HCT116 (cell line): ENCODE measurements around the gene HOTAIR. TPM values are rescaled to one million over a fixed set of nuclear protein-coding genes. Genes with fewer than 3 reads are reported as not detected.

Experiments used
- ATAC-seq: fragments of 200-7000 bp; cut with Tn5 transposase; 2 replicates; pipeline ENCODE4 v1.9.1; 2020; ENCODE audit warnings: mild to moderate bottlenecking, moderate library complexity
- BruUV-seq: library from RNA; stranded (reverse); fragments of 400-500 nt; replicated peaks from 2 replicates; lab custom pipeline; 2021; lab: Mats Ljungman, UMichigan
- CTCF ChIA-PET: fragments of 300-600 bp; sonication (Branson Sonifier 250); formaldehyde crosslinking; loops from one replicate; lab custom pipeline; 2021; ENCODE audit warnings: antibody characterized with exemption; lab: Charles Lee
- POLR2A ChIA-PET: fragments of 300-600, 350-600 bp; sonication (Branson Sonifier 250); formaldehyde crosslinking; loops from one replicate; lab custom pipeline; 2021; ENCODE audit warnings: antibody characterized with exemption; lab: Charles Lee
- RAD21 ChIA-PET, 2 experiments: fragments of 300-600 bp; sonication (Branson Sonifier 250); formaldehyde crosslinking; loops; one replicate each; lab custom pipeline; 2023; ENCODE audit warnings: low total read pairs in 2 of 2; ENCODE audit not compliant: uncharacterized antibody in 2 of 2, unreplicated experiment in 2 of 2, low non-redundant PET in 1 of 2; lab: Charles Lee
- DNase-seq: peaks from one replicate; pipeline ENCODE4 v3.0.0-alpha.2; 2010; ENCODE audit warnings: low read depth, low spot score
- H2AFZ ChIP-seq: fragments of 200-600 bp; shearing (Covaris generic), sonication (generic); 2 replicates; pipeline ENCODE4 v1.6.1; 2017; ENCODE audit warnings: low read depth, mixed run types, mixed read lengths, antibody characterized with exemption, low read length; ENCODE audit not compliant: poor library complexity, severe bottlenecking
- H3K27ac ChIP-seq: 2 replicates; pipeline ENCODE4 v1.5.1; 2012; ENCODE audit warnings: low read depth, low read length
- H3K27me3 ChIP-seq: fragments of 200-600 bp; sonication (generic); 2 replicates; pipeline ENCODE4 v1.6.1; 2016; ENCODE audit warnings: mixed run types, low read length, mixed read lengths; ENCODE audit not compliant: insufficient read depth
- H3K36me3 ChIP-seq, 2 experiments: fragments of 200-500 bp in 1 of 2; fragments of 200-600 bp in 1 of 2; sonication (Bioruptor generic) in 1 of 2; sonication (generic) in 1 of 2; 2 replicates each; pipeline versions ENCODE4 v1.5.1 to v1.6.1; 2014 to 2016; ENCODE audit warnings: low read length in 2 of 2, inconsistent platforms in 1 of 2, mixed read lengths in 1 of 2, mixed run types in 1 of 2; ENCODE audit not compliant: insufficient read depth in 2 of 2, control insufficient read depth in 1 of 2
- H3K4me1 ChIP-seq, 2 experiments: fragments of 200-600 bp in 1 of 2; sonication (generic) in 1 of 2; 2 replicates each; pipeline versions ENCODE4 v1.5.1 to v1.6.1; 2012 to 2017; ENCODE audit warnings: low read length in 2 of 2, inconsistent platforms in 1 of 2, mild to moderate bottlenecking in 1 of 2, mixed read lengths in 1 of 2, mixed run types in 1 of 2, moderate library complexity in 1 of 2; ENCODE audit not compliant: insufficient read depth in 2 of 2, control insufficient read depth in 1 of 2
- H3K4me2 ChIP-seq: fragments of 200-600 bp; sonication (generic); 2 replicates; pipeline ENCODE4 v1.6.1; 2017; ENCODE audit warnings: mixed run types, low read length, mixed read lengths
- H3K4me3 ChIP-seq, 2 experiments: fragments of 200-600 bp in 1 of 2; sonication (generic) in 1 of 2; replicated peaks in 1 of 2; 2 replicates each; pipeline ENCODE4 v1.5.1; 2011 to 2016; ENCODE audit warnings: low read length in 2 of 2, control low read depth in 1 of 2, low read depth in 1 of 2, mild to moderate bottlenecking in 1 of 2, mixed read lengths in 1 of 2, mixed run types in 1 of 2
- H3K79me2 ChIP-seq: fragments of 200-600 bp; sonication (generic); 2 replicates; pipeline ENCODE4 v1.6.1; 2017; ENCODE audit warnings: mild to moderate bottlenecking, mixed run types, low read length, moderate library complexity, mixed read lengths; ENCODE audit not compliant: insufficient read depth
- H3K9ac ChIP-seq: fragments of 200-600 bp; sonication (generic); 2 replicates; pipeline ENCODE4 v1.6.1; 2016; ENCODE audit warnings: low read length, mixed read lengths
- H3K9me2 ChIP-seq: fragments of 200-600 bp; sonication (generic), shearing (Covaris generic); 2 replicates; pipeline ENCODE4 v1.6.1; 2017; ENCODE audit warnings: mixed run types, mild to moderate bottlenecking, moderate library complexity; ENCODE audit not compliant: insufficient read depth
- H3K9me3 ChIP-seq, 2 experiments: fragments of 200-500 bp in 1 of 2; fragments of 200-600 bp in 1 of 2; sonication (Bioruptor generic) in 1 of 2; sonication (generic) in 1 of 2; 2 replicates each; pipeline ENCODE4 v1.6.1; 2014 to 2017; ENCODE audit warnings: low read length in 2 of 2, mixed read lengths in 2 of 2, inconsistent platforms in 1 of 2, low read depth in 1 of 2, mild to moderate bottlenecking in 1 of 2, mixed run types in 1 of 2, moderate library complexity in 1 of 2; ENCODE audit not compliant: control insufficient read depth in 1 of 2, insufficient read depth in 1 of 2
- H4K20me1 ChIP-seq: fragments of 200-600 bp; sonication (generic), shearing (Covaris generic); 2 replicates; pipeline ENCODE4 v1.6.1; 2017; ENCODE audit warnings: mixed run types, mild to moderate bottlenecking, moderate library complexity; ENCODE audit not compliant: insufficient read depth
- CBX3 ChIP-seq: IDR thresholded peaks from 2 replicates; pipeline ENCODE4 v1.6.1; 2012; ENCODE audit warnings: low read depth
- CEBPB ChIP-seq: IDR thresholded peaks from 2 replicates; pipeline ENCODE4 v1.6.1; 2012; ENCODE audit warnings: low read depth
- EGR1 ChIP-seq: IDR thresholded peaks from 2 replicates; pipeline ENCODE4 v1.6.1; 2012; ENCODE audit warnings: low read depth
- EZH2 ChIP-seq: fragments of 200-600 bp; sonication (generic); IDR thresholded peaks from 2 replicates; pipeline ENCODE4 v1.6.1; 2017; ENCODE audit warnings: antibody characterized with exemption, mixed run types
- EZH2phosphoT487 ChIP-seq: fragments of 200-600 bp; IDR thresholded peaks from 2 replicates; pipeline ENCODE4 v1.6.1; 2018; ENCODE audit warnings: antibody characterized with exemption, borderline replicate concordance
- JUND ChIP-seq: IDR thresholded peaks from 2 replicates; pipeline ENCODE4 v1.6.1; 2012
- POLR2AphosphoS5 ChIP-seq: IDR thresholded peaks from 2 replicates; pipeline ENCODE4 v1.6.1; 2011; ENCODE audit warnings: mild to moderate bottlenecking, low read depth, low read length, moderate library complexity
- RAD21 ChIP-seq: IDR thresholded peaks from 2 replicates; pipeline ENCODE4 v1.6.1; 2012; ENCODE audit warnings: low read depth, mild to moderate bottlenecking
- SIN3A ChIP-seq: IDR thresholded peaks from 2 replicates; pipeline ENCODE4 v1.6.1; 2012; ENCODE audit warnings: low read depth
- SP1 ChIP-seq: IDR thresholded peaks from 2 replicates; pipeline ENCODE4 v1.6.1; 2012; ENCODE audit warnings: low read depth
- SRF ChIP-seq: IDR thresholded peaks from 2 replicates; pipeline ENCODE4 v1.6.1; 2012; ENCODE audit warnings: low read depth
- ZFX ChIP-seq: fragments of 450-650 bp; IDR thresholded peaks from 2 replicates; pipeline ENCODE4 v1.6.1; 2017
- ZNF274 ChIP-seq: fragments of 200-500 bp; sonication (Bioruptor generic); IDR thresholded peaks from 2 replicates; pipeline ENCODE4 v1.6.1; 2014; ENCODE audit warnings: mild to moderate bottlenecking, low read depth, low read length, inconsistent platforms
- intact Hi-C: fragments of 100-400 bp; cut with micrococcal nuclease; formaldehyde crosslinking; loops from 2 replicates; pipeline ENCODE4 v1.10.0; 2022
- total RNA-seq: library from RNA; stranded (reverse); gene quantifications from one replicate; pipeline ENCODE4 v1.2.1, GENCODE V29; 2021; ENCODE audit not compliant: unreplicated experiment
- TF ChIP-seq, protein P1 (sequence below), 3 experiments: fragments of 200-600 bp in 1 of 3; sonication (generic) in 1 of 3; IDR thresholded peaks in 2 of 3; conservative IDR thresholded peaks in 1 of 3; 2 replicates each; pipeline ENCODE4 v1.5.1; 2012 to 2017; ENCODE audit warnings: low read depth in 2 of 3, low read length in 2 of 3, antibody characterized with exemption in 1 of 3, borderline replicate concordance in 1 of 3, control low read depth in 1 of 3, mild to moderate bottlenecking in 1 of 3, mixed read lengths in 1 of 3, mixed run types in 1 of 3, moderate library complexity in 1 of 3; ENCODE audit not compliant: insufficient read depth in 1 of 3
- TF ChIP-seq, protein P2 (sequence below): IDR thresholded peaks from 2 replicates; pipeline ENCODE4 v1.6.1; 2012; ENCODE audit warnings: low read depth
- TF ChIP-seq, protein P3 (sequence below): IDR thresholded peaks from 2 replicates; pipeline ENCODE4 v1.6.1; 2012

Gene HOTAIR
- total RNA-seq, 1 experiment from 2014 or later = 0.25 TPM

DNA sequence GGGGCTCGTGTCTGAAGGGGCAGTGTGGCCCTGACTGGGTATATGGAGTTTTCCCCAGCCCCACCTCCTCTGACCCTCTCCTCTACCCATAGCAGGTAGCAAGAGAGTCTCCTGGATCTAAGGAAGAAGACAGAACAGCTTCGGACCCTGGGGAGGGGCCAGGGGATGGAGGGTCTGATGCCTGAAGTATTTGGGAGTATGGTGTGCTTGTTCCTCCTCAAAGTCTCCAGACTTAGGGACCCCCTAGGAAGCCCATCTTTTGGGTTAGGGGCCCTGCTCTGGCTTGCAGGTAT, 33.5 kb upstream of the HOTAIR start (continued):
- TF ChIP-seq, protein P1, sequence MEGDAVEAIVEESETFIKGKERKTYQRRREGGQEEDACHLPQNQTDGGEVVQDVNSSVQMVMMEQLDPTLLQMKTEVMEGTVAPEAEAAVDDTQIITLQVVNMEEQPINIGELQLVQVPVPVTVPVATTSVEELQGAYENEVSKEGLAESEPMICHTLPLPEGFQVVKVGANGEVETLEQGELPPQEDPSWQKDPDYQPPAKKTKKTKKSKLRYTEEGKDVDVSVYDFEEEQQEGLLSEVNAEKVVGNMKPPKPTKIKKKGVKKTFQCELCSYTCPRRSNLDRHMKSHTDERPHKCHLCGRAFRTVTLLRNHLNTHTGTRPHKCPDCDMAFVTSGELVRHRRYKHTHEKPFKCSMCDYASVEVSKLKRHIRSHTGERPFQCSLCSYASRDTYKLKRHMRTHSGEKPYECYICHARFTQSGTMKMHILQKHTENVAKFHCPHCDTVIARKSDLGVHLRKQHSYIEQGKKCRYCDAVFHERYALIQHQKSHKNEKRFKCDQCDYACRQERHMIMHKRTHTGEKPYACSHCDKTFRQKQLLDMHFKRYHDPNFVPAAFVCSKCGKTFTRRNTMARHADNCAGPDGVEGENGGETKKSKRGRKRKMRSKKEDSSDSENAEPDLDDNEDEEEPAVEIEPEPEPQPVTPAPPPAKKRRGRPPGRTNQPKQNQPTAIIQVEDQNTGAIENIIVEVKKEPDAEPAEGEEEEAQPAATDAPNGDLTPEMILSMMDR (IDR thresholded peaks at IDR 0.05 in 2 of 3, conservative IDR thresholded peaks at IDR 0.05 in 1 of 3; ENCODE audit: borderline replicate concordance in 1 of 3, insufficient read depth in 1 of 3, low read depth in 2 of 3, low read length in 2 of 3) = no peak
- no peak for TF ChIP-seq EZH2
- TF ChIP-seq, protein P2, sequence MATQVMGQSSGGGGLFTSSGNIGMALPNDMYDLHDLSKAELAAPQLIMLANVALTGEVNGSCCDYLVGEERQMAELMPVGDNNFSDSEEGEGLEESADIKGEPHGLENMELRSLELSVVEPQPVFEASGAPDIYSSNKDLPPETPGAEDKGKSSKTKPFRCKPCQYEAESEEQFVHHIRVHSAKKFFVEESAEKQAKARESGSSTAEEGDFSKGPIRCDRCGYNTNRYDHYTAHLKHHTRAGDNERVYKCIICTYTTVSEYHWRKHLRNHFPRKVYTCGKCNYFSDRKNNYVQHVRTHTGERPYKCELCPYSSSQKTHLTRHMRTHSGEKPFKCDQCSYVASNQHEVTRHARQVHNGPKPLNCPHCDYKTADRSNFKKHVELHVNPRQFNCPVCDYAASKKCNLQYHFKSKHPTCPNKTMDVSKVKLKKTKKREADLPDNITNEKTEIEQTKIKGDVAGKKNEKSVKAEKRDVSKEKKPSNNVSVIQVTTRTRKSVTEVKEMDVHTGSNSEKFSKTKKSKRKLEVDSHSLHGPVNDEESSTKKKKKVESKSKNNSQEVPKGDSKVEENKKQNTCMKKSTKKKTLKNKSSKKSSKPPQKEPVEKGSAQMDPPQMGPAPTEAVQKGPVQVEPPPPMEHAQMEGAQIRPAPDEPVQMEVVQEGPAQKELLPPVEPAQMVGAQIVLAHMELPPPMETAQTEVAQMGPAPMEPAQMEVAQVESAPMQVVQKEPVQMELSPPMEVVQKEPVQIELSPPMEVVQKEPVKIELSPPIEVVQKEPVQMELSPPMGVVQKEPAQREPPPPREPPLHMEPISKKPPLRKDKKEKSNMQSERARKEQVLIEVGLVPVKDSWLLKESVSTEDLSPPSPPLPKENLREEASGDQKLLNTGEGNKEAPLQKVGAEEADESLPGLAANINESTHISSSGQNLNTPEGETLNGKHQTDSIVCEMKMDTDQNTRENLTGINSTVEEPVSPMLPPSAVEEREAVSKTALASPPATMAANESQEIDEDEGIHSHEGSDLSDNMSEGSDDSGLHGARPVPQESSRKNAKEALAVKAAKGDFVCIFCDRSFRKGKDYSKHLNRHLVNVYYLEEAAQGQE = no peak

DNA sequence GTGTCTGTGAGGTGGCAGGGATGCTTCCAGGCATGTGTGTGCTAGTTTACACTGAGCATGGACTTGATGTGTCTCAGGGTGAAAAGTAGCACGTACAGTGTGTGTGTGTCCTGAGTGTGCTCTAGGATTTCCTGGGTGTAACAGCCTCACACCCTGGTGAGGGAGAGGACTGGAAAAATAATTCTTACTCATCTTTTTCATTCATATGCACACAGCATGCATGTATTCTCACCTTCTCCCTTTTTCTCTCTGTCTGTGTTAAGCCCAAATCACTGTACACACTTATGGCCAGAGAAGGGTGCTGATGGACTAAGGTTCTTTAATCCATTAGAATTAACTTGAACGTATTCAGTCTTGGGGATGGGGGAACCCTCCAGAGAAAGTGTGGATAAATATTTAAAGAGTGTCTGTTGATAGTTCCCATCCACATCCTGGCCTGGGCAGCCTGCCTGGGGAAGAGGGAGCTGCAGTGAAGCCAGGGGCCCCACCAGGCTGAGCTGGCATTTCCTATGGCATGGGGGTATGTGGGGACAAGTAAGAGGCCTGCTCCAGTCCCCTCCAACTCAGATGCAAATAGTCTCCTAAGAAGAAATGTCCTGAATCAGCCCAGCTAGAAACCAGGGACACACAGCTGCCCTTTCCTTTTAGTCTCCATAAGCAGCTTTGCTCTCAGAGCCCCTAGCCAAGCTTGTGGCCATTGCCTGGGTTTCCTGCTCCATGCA, 32.9 kb upstream of the HOTAIR start:
- H4K20me1 ChIP-seq = no peaks in the 10 kb centered on the region
- CTCF ChIA-PET = interaction anchor here (0.8 to 3.5 kb wide), 7 partner anchors 8 to 200 kb away, joined by 4 to 68 read pairs (median 7); partner anchors contain the start of gene HOXC5
- no peak overlapping the region for H3K27ac ChIP-seq
- no peak overlapping the region for H2AFZ ChIP-seq
- peaks cover 0 to 6% of the 10 kb centered on the region in 2 experiments; a peak in 2 of 4 replicates for H3K4me1 ChIP-seq
- no peak overlapping the region for H3K4me3 ChIP-seq
- ATAC-seq (no peak), DNase-seq (no peak)
- no TSS peak for BruUV-seq
- RAD21 ChIA-PET = interaction anchor here (0.6 to 1.2 kb wide), 3 partner anchors 10 to 194 kb away, joined by 3 to 9 read pairs (median 5); no protein-coding TSS in a partner anchor
- no peaks in the 10 kb centered on the region for H3K27me3 ChIP-seq
- H3K4me2 ChIP-seq = no peak overlapping the region
- H3K9me3 ChIP-seq = no peaks in the 10 kb centered on the region
- peaks cover 0 to 2% of the 10 kb centered on the region in 2 experiments; a peak in 1 of 4 replicates for H3K36me3 ChIP-seq
- H3K79me2 ChIP-seq = 0 out of 2 replicates have a peak, but pooled peaks cover 3% of the 10 kb centered on the region
- POLR2A ChIA-PET = interaction anchor here (1.9 kb wide), 1 partner anchor 10 kb away, joined by 4 read pairs; no protein-coding TSS in a partner anchor
- intact Hi-C loops = no loop called here
- no peaks in the 10 kb centered on the region for H3K9me2 ChIP-seq
- H3K9ac ChIP-seq = no peak overlapping the region
- no peak for TF ChIP-seq EZH2
- no peak for TF ChIP-seq SRF
- no peak for TF ChIP-seq EZH2phosphoT487
- TF ChIP-seq, protein P1 (IDR thresholded peaks at IDR 0.05 in 2 of 3, conservative IDR thresholded peaks at IDR 0.05 in 1 of 3; ENCODE audit: borderline replicate concordance in 1 of 3, insufficient read depth in 1 of 3, low read depth in 2 of 3, low read length in 2 of 3) = no peak
- no peak for TF ChIP-seq JUND
- TF ChIP-seq, protein P3, sequence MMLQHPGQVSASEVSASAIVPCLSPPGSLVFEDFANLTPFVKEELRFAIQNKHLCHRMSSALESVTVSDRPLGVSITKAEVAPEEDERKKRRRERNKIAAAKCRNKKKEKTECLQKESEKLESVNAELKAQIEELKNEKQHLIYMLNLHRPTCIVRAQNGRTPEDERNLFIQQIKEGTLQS = no peak
- no peak for TF ChIP-seq CEBPB
- no peak for TF ChIP-seq POLR2AphosphoS5
- no peak for TF ChIP-seq SP1
- no peak for TF ChIP-seq ZNF274
- no peak for TF ChIP-seq RAD21
- TF ChIP-seq ZFX = no peak
- TF ChIP-seq EGR1 = no peak
- TF ChIP-seq CBX3 = no peak
- TF ChIP-seq SIN3A = no peak
